ENCODE data around the gene RND2. TPM values are rescaled to one million over a fixed set of nuclear protein-coding genes. Genes with fewer than 3 reads are reported as not detected.

Gene RND2
- total RNA-seq, 3 donors from 2014 or later, result 0.16 to 2.0 (median 1.3) TPM

DNA sequence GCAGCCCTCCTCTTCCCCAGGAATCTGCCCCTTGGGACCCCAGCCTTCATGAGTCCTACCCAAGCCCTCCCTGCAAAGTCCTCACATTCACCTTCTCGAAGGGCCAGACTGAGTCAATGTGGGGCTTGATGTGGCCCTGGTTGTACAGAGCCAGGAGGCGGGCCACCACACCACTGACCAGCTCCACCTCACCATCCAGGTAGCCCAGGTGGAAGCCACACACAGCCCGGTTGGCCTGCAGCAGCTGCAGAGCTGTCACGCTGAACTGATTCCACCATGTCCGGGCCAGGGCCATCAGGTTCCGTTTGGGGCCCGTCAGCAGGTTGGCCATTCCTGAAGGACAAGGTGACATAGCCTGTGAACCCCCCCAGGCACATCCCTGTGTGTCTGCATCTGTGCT is 8.8 kb upstream of the RND2 start:
- Histone ChIP-seq H3K27me3 (no peaks in the 10 kb centered on the region), H3K9me3 (no peaks in the 10 kb centered on the region), H3K36me3 (peaks cover 5% of the 10 kb centered on the region), H3K27ac (peak overlapping the region; percentile 12 to 86), H3K4me1 (no peaks in the 10 kb centered on the region), H3K4me3 (no peak overlapping the region)
- no peak for DNase-seq (ENCODE audit: low spot score in 2 of 2)
- intact Hi-C loops (cut with DNase I; ENCODE audit: low total_unique reads), result loop anchor here (10.0 kb wide), 1 partner anchor 329 kb away; no protein-coding TSS in a partner anchor
- TF ChIP-seq POLR2AphosphoS5 (IDR thresholded peaks at IDR 0.05), result no peak
- TF ChIP-seq, protein P1, sequence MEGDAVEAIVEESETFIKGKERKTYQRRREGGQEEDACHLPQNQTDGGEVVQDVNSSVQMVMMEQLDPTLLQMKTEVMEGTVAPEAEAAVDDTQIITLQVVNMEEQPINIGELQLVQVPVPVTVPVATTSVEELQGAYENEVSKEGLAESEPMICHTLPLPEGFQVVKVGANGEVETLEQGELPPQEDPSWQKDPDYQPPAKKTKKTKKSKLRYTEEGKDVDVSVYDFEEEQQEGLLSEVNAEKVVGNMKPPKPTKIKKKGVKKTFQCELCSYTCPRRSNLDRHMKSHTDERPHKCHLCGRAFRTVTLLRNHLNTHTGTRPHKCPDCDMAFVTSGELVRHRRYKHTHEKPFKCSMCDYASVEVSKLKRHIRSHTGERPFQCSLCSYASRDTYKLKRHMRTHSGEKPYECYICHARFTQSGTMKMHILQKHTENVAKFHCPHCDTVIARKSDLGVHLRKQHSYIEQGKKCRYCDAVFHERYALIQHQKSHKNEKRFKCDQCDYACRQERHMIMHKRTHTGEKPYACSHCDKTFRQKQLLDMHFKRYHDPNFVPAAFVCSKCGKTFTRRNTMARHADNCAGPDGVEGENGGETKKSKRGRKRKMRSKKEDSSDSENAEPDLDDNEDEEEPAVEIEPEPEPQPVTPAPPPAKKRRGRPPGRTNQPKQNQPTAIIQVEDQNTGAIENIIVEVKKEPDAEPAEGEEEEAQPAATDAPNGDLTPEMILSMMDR (IDR thresholded peaks at IDR 0.05), result no peak
- no peak for TF ChIP-seq POLR2A (IDR thresholded peaks at IDR 0.05)

- DNase-seq (ENCODE audit: low spot score in 2 of 2), result no peak
- peaks cover 5% of the 10 kb centered on the region for H3K36me3 ChIP-seq
- peak overlapping the region; percentile 45 to 65 for H3K27ac ChIP-seq
- H3K4me3 ChIP-seq, result peak overlapping the region in 1 of 3 donors; percentile 8
- H3K27me3 ChIP-seq, result no peaks in the 10 kb centered on the region
- no peaks in the 10 kb centered on the region for H3K4me1 ChIP-seq
- intact Hi-C loops (cut with DNase I; ENCODE audit: low total_unique reads), result loop anchor here (10.0 kb wide), 1 partner anchor 327 kb away; no protein-coding TSS in a partner anchor
- no peaks in the 10 kb centered on the region for H3K9me3 ChIP-seq
- TF ChIP-seq POLR2AphosphoS5 (IDR thresholded peaks at IDR 0.05), result no peak
- TF ChIP-seq, protein P1 (IDR thresholded peaks at IDR 0.05), result no peak
- no peak for TF ChIP-seq POLR2A (IDR thresholded peaks at IDR 0.05)
These were observed 6.8 kb upstream of the RND2 start for GRCh38 chr17:43018008-43018853.

- no peaks in the 10 kb centered on the region for H3K4me1 ChIP-seq
- peaks cover 2% of the 10 kb centered on the region for H3K36me3 ChIP-seq
- peak overlapping the region in 2 of 3 donors; percentile 90 to 100 for H3K4me3 ChIP-seq
- DNase-seq (ENCODE audit: low spot score in 2 of 2), result no peak
- TF ChIP-seq POLR2A (IDR thresholded peaks at IDR 0.05), result no peak
- TF ChIP-seq, protein P1 (IDR thresholded peaks at IDR 0.05), result no peak
- TF ChIP-seq POLR2AphosphoS5 (IDR thresholded peaks at IDR 0.05), result no peak
- no peaks in the 10 kb centered on the region for H3K27me3 ChIP-seq
- peak overlapping the region in 1 of 2 donors; percentile 65 for H3K27ac ChIP-seq
- intact Hi-C loops (cut with DNase I; ENCODE audit: low total_unique reads), result loop anchor here (10.0 kb wide), 1 partner anchor 326 kb away; no protein-coding TSS in a partner anchor
- H3K9me3 ChIP-seq, result no peaks in the 10 kb centered on the region
These were observed 6.1 kb upstream of the RND2 start for GRCh38 chr17:43018932-43019331.

DNA sequence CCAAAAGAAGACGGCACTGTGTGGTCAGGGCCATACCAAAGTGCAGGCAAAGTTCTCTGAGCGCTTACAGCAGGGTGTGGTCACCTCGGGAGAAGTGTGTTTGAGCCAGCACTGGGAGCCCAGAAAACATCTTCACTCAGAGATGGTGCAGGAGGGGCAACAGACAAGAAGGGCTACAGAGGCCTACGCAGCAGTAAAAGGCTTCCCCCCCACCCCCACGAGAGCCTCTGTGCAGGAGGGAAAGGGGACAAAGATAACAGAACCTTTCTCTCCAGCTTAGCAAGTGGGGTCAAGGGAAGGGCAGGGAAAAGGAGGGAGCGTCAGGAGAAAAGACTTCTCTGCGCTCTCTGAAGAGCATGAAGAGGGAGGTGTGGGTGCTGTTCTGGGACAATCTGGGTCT is 5.6 kb upstream of the RND2 start:
- no peaks in the 10 kb centered on the region for H3K4me1 ChIP-seq

More for the DNA sequence above, 5.6 kb upstream of the RND2 start:
- Histone ChIP-seq H3K36me3 (no peaks in the 10 kb centered on the region), H3K4me3 (peak overlapping the region; percentile 4 to 100 (median 90)), H3K9me3 (no peaks in the 10 kb centered on the region), H3K27me3 (no peaks in the 10 kb centered on the region), H3K27ac (peak overlapping the region; percentile 43 to 83)
- intact Hi-C loops (cut with DNase I; ENCODE audit: low total_unique reads), result loop anchor here (10.0 kb wide), 1 partner anchor 325 kb away; no protein-coding TSS in a partner anchor
- no peak for DNase-seq (ENCODE audit: low spot score in 2 of 2)
- TF ChIP-seq, protein P1 (IDR thresholded peaks at IDR 0.05), result no peak
- TF ChIP-seq POLR2A (IDR thresholded peaks at IDR 0.05), result no peak
- TF ChIP-seq POLR2AphosphoS5 (IDR thresholded peaks at IDR 0.05), result no peak

Data from breast epithelium (tissue), 4 donors.